Colonic mucosa (tissue), 4 donors: ENCODE measurements around the gene STYXL1. TPM values are rescaled to one million over a fixed set of nuclear protein-coding genes. Genes with fewer than 3 reads are reported as not detected.

ENCODE experiments used
- DNase-seq: peaks from one replicate; pipeline ENCODE4 v3.0.0-alpha.2; 2020
- H3K27ac ChIP-seq: fragments of 200-600 bp; one replicate; pipeline ENCODE4 v1.8.0; 2021
- H3K27me3 ChIP-seq: fragments of 200-600 bp; one replicate; pipeline ENCODE4 v1.8.0; 2021
- H3K36me3 ChIP-seq: fragments of 200-600 bp; one replicate; pipeline ENCODE4 v1.8.0; 2021
- H3K4me1 ChIP-seq: fragments of 200-600 bp; one replicate; pipeline ENCODE4 v1.8.0; 2021; ENCODE audit warnings: mild to moderate bottlenecking
- H3K4me3 ChIP-seq: fragments of 200-600 bp; one replicate; pipeline ENCODE4 v1.8.0; 2021
- H3K9ac ChIP-seq, 2 donors: one replicate each; pipeline ENCODE4 v1.7.0; 2013; ENCODE audit warnings: control low read depth in 2 of 2, low read depth in 2 of 2, low read length in 2 of 2
- H3K9me3 ChIP-seq: fragments of 200-600 bp; one replicate; pipeline ENCODE4 v1.8.0; 2021
- intact Hi-C: fragments of 100-400 bp; cut with DNase I; formaldehyde crosslinking; loops from one replicate; pipeline ENCODE4 v1.14.1; 2022
- total RNA-seq, 2 donors: library from RNA; stranded (reverse); fragmentation: NEBNext Ultra II Directional in 1 of 2; extraction: Animal tissue kit (Norgen Biotek cat#: 25700) in 1 of 2; gene quantifications; one replicate each; pipeline ENCODE4 v1.2.1, GENCODE V29; 2021
- TF ChIP-seq, protein P1 (sequence below): fragments of 200-600 bp; IDR thresholded peaks from one replicate; pipeline ENCODE4 v1.8.0; 2022; ENCODE audit warnings: antibody characterized with exemption, mild to moderate bottlenecking
- donor health status: healthy.
- donor health status: DM: no; HTN: no; CAD: no.
- donor health status: DM: no; HTN: no; CAD: no.

The STYXL1 gene
- total RNA-seq, 2 donors from 2014 or later, result 32.4 to 36.7 TPM

DNA sequence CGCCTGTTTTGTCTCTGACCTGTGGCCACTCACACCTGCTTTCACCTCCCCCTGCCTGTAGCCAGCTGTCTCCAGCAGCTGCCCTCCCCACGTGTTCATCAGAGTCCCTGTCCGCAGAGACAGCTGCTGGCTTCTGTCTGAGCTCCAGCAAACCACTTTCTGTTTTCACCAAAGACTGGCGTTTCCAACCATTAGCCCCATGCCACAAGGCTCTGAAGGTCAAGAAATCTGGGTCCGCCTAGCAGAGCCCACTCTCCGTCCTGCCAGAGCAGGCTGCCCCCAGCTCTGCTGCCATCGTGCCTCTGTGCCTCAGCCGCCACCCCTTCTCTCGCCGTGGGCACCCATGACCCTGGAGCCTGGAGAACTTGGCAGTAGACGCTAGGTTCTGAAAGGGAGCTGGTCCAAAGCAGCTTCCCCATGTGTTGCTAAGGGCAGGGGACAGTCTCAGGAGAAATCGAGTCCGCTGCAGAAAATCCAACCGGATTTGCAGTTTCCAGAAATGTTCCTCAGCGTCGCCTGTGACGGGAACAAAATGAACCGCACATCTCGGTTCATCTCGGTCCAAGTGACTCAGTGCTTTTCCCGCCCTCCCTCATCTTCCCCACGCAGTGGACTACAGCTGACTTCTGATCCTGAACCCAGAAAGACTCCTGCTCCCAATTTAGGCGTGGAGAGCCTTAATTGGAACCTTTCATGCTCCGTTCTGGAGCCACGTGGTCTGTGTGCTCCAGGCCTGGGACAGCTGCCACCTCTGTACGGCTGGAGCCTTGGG is 81.4 kb downstream of the STYXL1 start:
- Histone ChIP-seq H3K36me3 (no peaks in the 10 kb centered on the region), H3K9ac (peak overlapping the region in 1 of 2 donors; percentile 56), H3K4me3 (no peak overlapping the region), H3K27ac (peak overlapping the region; percentile 62), H3K4me1 (no peaks in the 10 kb centered on the region), H3K27me3 (no peaks in the 10 kb centered on the region), H3K9me3 (no peaks in the 10 kb centered on the region)
- peak; percentile 42 for DNase-seq
- TF ChIP-seq, protein P1, sequence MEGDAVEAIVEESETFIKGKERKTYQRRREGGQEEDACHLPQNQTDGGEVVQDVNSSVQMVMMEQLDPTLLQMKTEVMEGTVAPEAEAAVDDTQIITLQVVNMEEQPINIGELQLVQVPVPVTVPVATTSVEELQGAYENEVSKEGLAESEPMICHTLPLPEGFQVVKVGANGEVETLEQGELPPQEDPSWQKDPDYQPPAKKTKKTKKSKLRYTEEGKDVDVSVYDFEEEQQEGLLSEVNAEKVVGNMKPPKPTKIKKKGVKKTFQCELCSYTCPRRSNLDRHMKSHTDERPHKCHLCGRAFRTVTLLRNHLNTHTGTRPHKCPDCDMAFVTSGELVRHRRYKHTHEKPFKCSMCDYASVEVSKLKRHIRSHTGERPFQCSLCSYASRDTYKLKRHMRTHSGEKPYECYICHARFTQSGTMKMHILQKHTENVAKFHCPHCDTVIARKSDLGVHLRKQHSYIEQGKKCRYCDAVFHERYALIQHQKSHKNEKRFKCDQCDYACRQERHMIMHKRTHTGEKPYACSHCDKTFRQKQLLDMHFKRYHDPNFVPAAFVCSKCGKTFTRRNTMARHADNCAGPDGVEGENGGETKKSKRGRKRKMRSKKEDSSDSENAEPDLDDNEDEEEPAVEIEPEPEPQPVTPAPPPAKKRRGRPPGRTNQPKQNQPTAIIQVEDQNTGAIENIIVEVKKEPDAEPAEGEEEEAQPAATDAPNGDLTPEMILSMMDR, result no peak
- intact Hi-C loops, result no loop called here

DNA sequence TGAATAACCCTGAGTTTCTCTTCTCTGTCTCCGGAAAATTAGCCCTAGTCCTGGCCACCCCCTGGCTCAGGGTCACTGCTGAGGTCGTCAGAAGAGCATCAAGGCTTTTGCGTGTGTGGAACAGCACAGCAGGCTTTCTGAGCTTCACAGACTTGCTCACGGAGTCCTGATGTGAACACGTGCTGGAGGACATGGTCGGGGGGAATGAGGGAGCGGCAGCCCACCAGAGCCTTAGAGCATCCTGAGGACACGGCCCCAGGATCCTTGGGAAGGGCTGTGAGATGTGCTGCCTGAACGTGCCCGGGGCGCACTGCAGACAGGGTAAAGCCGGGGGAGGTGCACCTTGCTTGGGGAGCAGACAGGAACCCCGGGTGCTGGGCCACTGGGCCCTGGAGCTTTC is 82.2 kb downstream of the STYXL1 start:
- Histone ChIP-seq H3K27ac (peak overlapping the region; percentile 62), H3K9ac (no peak overlapping the region), H3K4me3 (no peak overlapping the region), H3K9me3 (no peaks in the 10 kb centered on the region), H3K4me1 (no peaks in the 10 kb centered on the region), H3K27me3 (no peaks in the 10 kb centered on the region), H3K36me3 (no peaks in the 10 kb centered on the region)
- TF ChIP-seq, protein P1, result no peak
- no peak for DNase-seq
- intact Hi-C loops, result no loop called here

DNA sequence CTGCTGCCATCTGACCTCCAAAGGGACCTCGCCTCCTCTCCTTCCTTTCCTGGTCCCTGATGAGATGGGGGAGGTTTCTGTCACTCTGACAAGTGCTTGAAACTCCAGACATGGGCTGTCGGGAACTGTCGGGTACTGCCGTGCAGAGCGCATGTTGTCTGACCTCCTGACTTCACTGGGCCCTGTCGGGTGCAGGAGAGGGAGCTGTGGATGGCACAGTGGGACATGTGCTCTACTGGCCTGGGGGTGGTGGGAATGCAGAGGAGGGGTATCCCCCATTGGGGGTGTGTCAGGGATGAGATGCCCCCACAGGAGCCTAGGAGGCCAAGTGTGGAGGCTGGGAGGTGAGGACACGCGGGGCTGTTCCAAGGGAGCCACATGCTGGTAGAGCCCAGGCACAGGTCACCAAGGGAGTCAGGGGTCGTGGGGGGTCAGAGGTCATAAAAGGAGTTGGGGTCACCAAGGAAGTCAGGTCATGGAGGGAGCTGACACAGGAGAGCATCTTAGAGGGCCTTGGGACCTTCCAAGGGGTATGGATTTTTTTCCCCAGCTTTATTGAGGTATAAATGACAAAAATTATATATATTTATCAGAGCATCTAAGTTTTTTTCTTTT is 84.3 kb downstream of the STYXL1 start:
- intact Hi-C loops, result no loop called here
- Histone ChIP-seq H3K4me3 (no peak overlapping the region), H3K27me3 (no peaks in the 10 kb centered on the region), H3K27ac (peak overlapping the region; percentile 7), H3K36me3 (no peaks in the 10 kb centered on the region), H3K4me1 (peaks cover 5% of the 10 kb centered on the region), H3K9me3 (no peaks in the 10 kb centered on the region), H3K9ac (peak overlapping the region in 1 of 2 donors; percentile 14)
- no peak for DNase-seq
- TF ChIP-seq, protein P1, result no peak

DNA sequence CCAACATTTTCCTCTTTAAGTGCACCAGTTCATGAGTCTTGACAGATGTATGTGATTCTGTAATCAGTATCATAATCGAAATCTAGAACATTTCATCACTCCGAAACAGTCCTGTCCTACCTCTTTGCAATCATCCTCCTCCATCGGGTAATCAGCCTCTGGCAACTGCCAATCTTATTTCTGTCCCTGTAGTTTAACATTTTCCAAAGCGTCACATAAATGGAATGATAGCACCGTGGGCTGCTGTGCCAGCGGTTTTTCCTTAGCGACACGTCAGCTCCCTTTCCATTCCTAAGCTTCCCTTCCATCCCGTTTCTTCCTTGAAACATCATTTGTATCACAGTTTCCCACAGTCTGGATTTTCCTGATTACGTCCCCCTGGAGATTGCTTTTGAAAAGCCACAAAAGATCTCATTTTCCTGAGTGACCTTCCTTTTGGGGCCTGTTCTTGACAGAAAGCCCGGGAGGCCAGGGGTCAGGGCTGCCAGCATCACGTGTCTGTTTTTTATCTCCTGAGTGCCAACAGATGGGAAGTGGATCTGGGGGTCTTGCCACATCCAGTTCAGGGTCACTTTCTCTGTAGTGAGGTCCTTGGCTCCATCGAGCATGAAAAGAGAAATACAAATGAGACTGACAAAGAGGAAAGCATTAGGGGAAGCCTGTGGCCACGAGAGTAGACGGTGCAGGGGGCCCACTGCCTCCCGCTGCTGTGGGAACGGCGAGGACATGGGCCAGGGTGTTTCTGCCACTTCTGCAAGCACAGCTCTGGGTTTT is 85.0 kb downstream of the STYXL1 start:
- Histone ChIP-seq H3K27me3 (no peaks in the 10 kb centered on the region), H3K4me1 (peaks cover 5% of the 10 kb centered on the region), H3K9me3 (no peaks in the 10 kb centered on the region), H3K9ac (no peak overlapping the region), H3K36me3 (no peaks in the 10 kb centered on the region), H3K27ac (peak overlapping the region; percentile 7), H3K4me3 (no peak overlapping the region)
- TF ChIP-seq, protein P1, result no peak
- intact Hi-C loops, result no loop called here
- DNase-seq, result no peak

DNA sequence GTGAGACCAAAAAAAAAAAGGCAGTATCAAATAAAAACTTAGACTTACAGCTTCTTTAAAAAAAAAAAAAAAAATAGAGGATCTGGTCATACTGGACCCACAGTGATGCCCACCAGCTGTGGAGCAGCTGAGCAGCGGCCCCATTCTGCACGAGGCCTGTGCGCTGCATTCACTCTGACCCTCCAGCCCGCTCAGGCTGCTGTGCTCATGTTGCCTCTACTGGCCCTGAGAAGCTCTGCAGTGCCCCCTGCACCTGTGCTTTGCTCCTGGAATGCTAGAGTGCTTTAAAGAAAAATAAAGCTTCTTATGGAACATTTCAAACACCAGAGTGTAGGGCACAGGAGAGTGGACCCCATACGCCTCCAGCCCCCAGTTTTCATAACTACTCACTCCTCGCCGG is 86.6 kb downstream of the STYXL1 start:
- intact Hi-C loops, result no loop called here
- Histone ChIP-seq H3K27me3 (no peaks in the 10 kb centered on the region), H3K27ac (no peak overlapping the region), H3K9me3 (no peaks in the 10 kb centered on the region), H3K4me1 (peaks cover 5% of the 10 kb centered on the region), H3K4me3 (no peak overlapping the region), H3K9ac (no peak overlapping the region), H3K36me3 (no peaks in the 10 kb centered on the region)
- TF ChIP-seq, protein P1, result no peak
- DNase-seq, result no peak
